Fibroblast of lung (primary cell): ENCODE results near the gene MOGAT3. TPM values are rescaled to one million over a fixed set of nuclear protein-coding genes. Genes with fewer than 3 reads are reported as not detected.

ENCODE experiments used
- DNase-seq, 2 donors: peaks; one replicate each; pipeline versions ENCODE4 v3.0.0 to v3.0.0-alpha.2; 2010; ENCODE audit warnings: low read depth in 2 of 2
- H2AFZ ChIP-seq: 2 replicates; pipeline ENCODE4 v1.5.1; 2012; ENCODE audit warnings: low read length, control low read depth, inconsistent platforms
- H3K27ac ChIP-seq: 2 replicates; pipeline ENCODE4 v1.5.1; 2011; ENCODE audit warnings: low read length, control low read depth; ENCODE audit not compliant: insufficient read depth
- H3K27me3 ChIP-seq: 2 replicates; pipeline ENCODE4 v1.5.1; 2011; ENCODE audit warnings: mild to moderate bottlenecking, low read length; ENCODE audit not compliant: control insufficient read depth, insufficient read depth
- H3K36me3 ChIP-seq: 2 replicates; pipeline ENCODE4 v1.5.1; 2011; ENCODE audit warnings: low read length; ENCODE audit not compliant: control insufficient read depth, insufficient read depth
- H3K4me1 ChIP-seq: 2 replicates; pipeline ENCODE4 v1.5.1; 2011; ENCODE audit warnings: low read length; ENCODE audit not compliant: control insufficient read depth, insufficient read depth; ENCODE audit errors: extremely low read depth
- H3K4me2 ChIP-seq: 2 replicates; pipeline ENCODE4 v1.5.1; 2011; ENCODE audit warnings: low read length, control low read depth; ENCODE audit not compliant: insufficient read depth; ENCODE audit errors: extremely low read depth
- H3K4me3 ChIP-seq, 4 experiments: fragments of 200-600 bp in 1 of 4; sonication (generic) in 1 of 4; replicated peaks in 1 of 4; 2 replicates each; pipeline ENCODE4 v1.5.1; 2011 to 2016; ENCODE audit warnings: low read length in 4 of 4, low read depth in 3 of 4, mild to moderate bottlenecking in 3 of 4, control low read depth in 2 of 4, inconsistent platforms in 1 of 4, mixed read lengths in 1 of 4; ENCODE audit not compliant: insufficient read depth in 1 of 4; ENCODE audit errors: control extremely low read depth in 1 of 4
- H3K79me2 ChIP-seq: 2 replicates; pipeline ENCODE4 v1.5.1; 2012; ENCODE audit warnings: mild to moderate bottlenecking, low read length, inconsistent platforms; ENCODE audit not compliant: control insufficient read depth, insufficient read depth
- H3K9ac ChIP-seq: 2 replicates; pipeline ENCODE4 v1.5.1; 2011; ENCODE audit warnings: mild to moderate bottlenecking, low read length, control low read depth; ENCODE audit not compliant: insufficient read depth
- H3K9me3 ChIP-seq: 2 replicates; pipeline ENCODE4 v1.5.1; 2012; ENCODE audit warnings: low read depth, low read length; ENCODE audit not compliant: control insufficient read depth, insufficient read depth
- H4K20me1 ChIP-seq: 2 replicates; pipeline ENCODE4 v1.5.1; 2011; ENCODE audit warnings: low read length; ENCODE audit not compliant: control insufficient read depth, insufficient read depth; ENCODE audit errors: extremely low read depth
- CTCF ChIP-seq, 2 donors: IDR thresholded peaks in 1 of 2; conservative IDR thresholded peaks in 1 of 2; 1 replicate in 1 of 2; 2 replicates in 1 of 2; pipeline ENCODE4 v1.5.1; 2011 to 2012; ENCODE audit warnings: low read length in 2 of 2, control low read depth in 1 of 2, inconsistent platforms in 1 of 2, low read depth in 1 of 2, mild to moderate bottlenecking in 1 of 2
- EZH2 ChIP-seq: IDR thresholded peaks from 2 replicates; pipeline ENCODE4 v1.5.1; 2012; ENCODE audit warnings: low read length, control low read depth, mild to moderate bottlenecking; ENCODE audit errors: missing control alignments
- polyA plus RNA-seq, 2 donors: library from polyadenylated mRNA; depleted of rRNA in 1 of 2; stranded (reverse) in 1 of 2; unstranded in 1 of 2; fragments of >200 nt; gene quantifications; 2 replicates each; pipeline ENCODE4 v1.2.1, GENCODE V29; 2011 to 2012; ENCODE audit warnings: missing spikeins in 1 of 2
- total RNA-seq: library from RNA; depleted of rRNA; stranded (reverse); fragments of >200 nt; gene quantifications from 2 replicates; pipeline ENCODE4 v1.2.1, GENCODE V29; 2014

MOGAT3 gene
- total and polyA plus RNA-seq, 2 donors (not counting 1 experiment from before 2014, with no cell fraction given), result not detected

- DNase-seq, result peak in 1 of 2 donors; percentile 38
These were observed 40.9 kb downstream of the MOGAT3 start for GRCh38 chr7:101159696-101160674.

GRCh38 chr7:101156866-101157589, 43.8 kb downstream of the MOGAT3 start:
- H2AFZ ChIP-seq, result no peak overlapping the region
- H3K4me2 ChIP-seq, result no peak overlapping the region
- H3K4me3 ChIP-seq, result no peak overlapping the region
- H3K9ac ChIP-seq, result no peak overlapping the region
- no peak overlapping the region for H3K27ac ChIP-seq
- TF ChIP-seq CTCF (conservative IDR thresholded peaks at IDR 0.05 in 1 of 2, IDR thresholded peaks at IDR 0.05 in 1 of 2; ENCODE audit: low read depth in 1 of 2, low read length in 2 of 2), result no peak
- no peak for TF ChIP-seq EZH2
- H3K79me2 ChIP-seq, result peaks cover 11% of the 10 kb centered on the region
- H3K4me1 ChIP-seq, result peaks cover 7% of the 10 kb centered on the region
- H3K9me3 ChIP-seq, result no peaks in the 10 kb centered on the region
- H4K20me1 ChIP-seq, result no peaks in the 10 kb centered on the region
- no peak for DNase-seq
- no peaks in the 10 kb centered on the region for H3K27me3 ChIP-seq
- H3K36me3 ChIP-seq, result peaks cover 20% of the 10 kb centered on the region

More at GRCh38 chr7:101159696-101160674, 40.9 kb downstream of the MOGAT3 start:
- H2AFZ ChIP-seq, result no peak overlapping the region
- H3K27me3 ChIP-seq, result peaks cover 6% of the 10 kb centered on the region
- peaks cover 20% of the 10 kb centered on the region for H3K36me3 ChIP-seq
- H3K9ac ChIP-seq, result no peak overlapping the region
- no peaks in the 10 kb centered on the region for H3K9me3 ChIP-seq
- no peak overlapping the region for H3K27ac ChIP-seq
- H4K20me1 ChIP-seq, result no peaks in the 10 kb centered on the region
- TF ChIP-seq CTCF (conservative IDR thresholded peaks at IDR 0.05 in 1 of 2, IDR thresholded peaks at IDR 0.05 in 1 of 2; ENCODE audit: low read depth in 1 of 2, low read length in 2 of 2) (no peak), EZH2 (no peak)
- peaks cover 7% of the 10 kb centered on the region for H3K4me1 ChIP-seq
- H3K79me2 ChIP-seq, result peaks cover 11% of the 10 kb centered on the region
- no peak overlapping the region for H3K4me3 ChIP-seq
- H3K4me2 ChIP-seq, result no peak overlapping the region

GRCh38 chr7:101156277-101156676, 44.6 kb downstream of the MOGAT3 start:
- no peak for DNase-seq
- H3K27ac ChIP-seq, result no peak overlapping the region
- peaks cover 11% of the 10 kb centered on the region for H3K79me2 ChIP-seq
- H2AFZ ChIP-seq, result no peak overlapping the region
- H3K4me1 ChIP-seq, result peaks cover 7% of the 10 kb centered on the region
- TF ChIP-seq EZH2 (no peak), CTCF (conservative IDR thresholded peaks at IDR 0.05 in 1 of 2, IDR thresholded peaks at IDR 0.05 in 1 of 2; ENCODE audit: low read depth in 1 of 2, low read length in 2 of 2) (peak; percentile 17 to 35)
- H3K4me3 ChIP-seq, result no peak overlapping the region
- peaks cover 20% of the 10 kb centered on the region for H3K36me3 ChIP-seq
- no peaks in the 10 kb centered on the region for H3K27me3 ChIP-seq
- no peaks in the 10 kb centered on the region for H3K9me3 ChIP-seq
- H3K9ac ChIP-seq, result no peak overlapping the region
- H4K20me1 ChIP-seq, result no peaks in the 10 kb centered on the region
- no peak overlapping the region for H3K4me2 ChIP-seq
